Brain microvascular endothelial cell (primary cell): ENCODE data around the gene MXRA7.

ENCODE experiments used
- DNase-seq: peaks from one replicate; pipeline ENCODE4 v3.0.0-alpha.2; 2020
- H3K27ac ChIP-seq: fragments of 250-450 bp; sonication (Bioruptor Pico); 2 replicates; pipeline ENCODE4 v1.5.1; 2020; ENCODE audit warnings: mild to moderate bottlenecking, moderate library complexity
- H3K27me3 ChIP-seq: fragments of 250-450 bp; sonication (Bioruptor Pico); replicated peaks from 2 replicates; pipeline ENCODE4 v1.5.1; 2020; ENCODE audit warnings: mild to moderate bottlenecking
- H3K36me3 ChIP-seq: fragments of 250-450 bp; sonication (Bioruptor Pico); replicated peaks from 2 replicates; pipeline ENCODE4 v1.5.1; 2020; ENCODE audit warnings: mild to moderate bottlenecking
- H3K4me3 ChIP-seq: 2 replicates; pipeline ENCODE4 v1.5.1; 2011; ENCODE audit warnings: low read depth, mild to moderate bottlenecking, control low read depth, low read length, moderate library complexity
- CTCF ChIP-seq: IDR thresholded peaks from 2 replicates; pipeline ENCODE4 v1.5.1; 2011; ENCODE audit warnings: low read depth, mild to moderate bottlenecking, moderate library complexity, low read length, control low read depth, inconsistent platforms; ENCODE audit errors: missing control alignments
- in situ Hi-C: cut with HindIII; loops from 2 replicates; pipeline ENCODE4 v1.10.0; 2017; ENCODE audit warnings: low sequenced_read_pairs, low pct_ligation_motif_present

The MXRA7 gene

DNA sequence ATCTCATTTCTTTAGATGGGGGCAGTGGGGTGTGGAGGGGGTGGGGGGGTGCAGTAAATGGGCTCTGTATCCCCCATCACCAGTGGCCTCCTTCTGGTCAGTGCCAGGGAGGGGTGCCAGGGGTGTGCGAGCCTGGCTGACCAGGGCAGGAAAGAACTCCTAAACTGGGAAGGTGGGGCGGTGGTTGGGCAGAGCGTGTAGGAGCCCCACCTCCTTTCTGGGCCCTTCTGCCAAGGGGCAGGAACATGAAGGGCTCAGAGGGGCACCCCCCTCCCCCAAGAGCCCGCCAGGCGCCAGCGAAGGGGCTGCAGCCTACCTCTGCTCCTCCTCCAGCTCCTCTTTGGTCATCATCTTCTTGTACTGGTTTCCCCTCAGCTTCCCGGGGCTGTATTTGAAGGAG lies 26.0 kb downstream of the MXRA7 start:
- no peaks in the 10 kb centered on the region for H3K27me3 ChIP-seq
- no peak for DNase-seq
- in situ Hi-C loops, result no loop called here
- H3K36me3 ChIP-seq, result peaks cover 34% of the 10 kb centered on the region
- no peak for TF ChIP-seq CTCF
- H3K27ac ChIP-seq, result no peak overlapping the region
- no peak overlapping the region for H3K4me3 ChIP-seq

GRCh38 chr17:76683921-76684745 lies 26.6 kb downstream of the MXRA7 start:
- Histone ChIP-seq H3K36me3 (peaks cover 37% of the 10 kb centered on the region), H3K27ac (no peak overlapping the region)
- in situ Hi-C loops, result no loop called here

GRCh38 chr17:76683011-76683755 lies 27.6 kb downstream of the MXRA7 start:
- Histone ChIP-seq H3K36me3 (peaks cover 39% of the 10 kb centered on the region), H3K27me3 (no peaks in the 10 kb centered on the region), H3K27ac (no peak overlapping the region), H3K4me3 (no peak overlapping the region)
- in situ Hi-C loops, result no loop called here
- DNase-seq, result no peak
- TF ChIP-seq CTCF, result peak; percentile 39

More at GRCh38 chr17:76683921-76684745, 26.6 kb downstream of the MXRA7 start:
- no peak for TF ChIP-seq CTCF
- no peak for DNase-seq
- Histone ChIP-seq H3K4me3 (no peak overlapping the region), H3K27me3 (no peaks in the 10 kb centered on the region)

GRCh38 chr17:76682296-76682695 lies 28.5 kb downstream of the MXRA7 start:
- no peaks in the 10 kb centered on the region for H3K27me3 ChIP-seq
- no peak overlapping the region for H3K27ac ChIP-seq
- DNase-seq, result peak; percentile 75
- no peak overlapping the region for H3K4me3 ChIP-seq
- in situ Hi-C loops, result no loop called here
- no peak for TF ChIP-seq CTCF
- H3K36me3 ChIP-seq, result peaks cover 39% of the 10 kb centered on the region

- H3K27me3 ChIP-seq, result no peaks in the 10 kb centered on the region
- in situ Hi-C loops, result no loop called here
- H3K36me3 ChIP-seq, result peaks cover 42% of the 10 kb centered on the region
- no peak overlapping the region for H3K27ac ChIP-seq
- TF ChIP-seq CTCF, result peak; percentile 90
- DNase-seq, result peak; percentile 81
- H3K4me3 ChIP-seq, result no peak overlapping the region
Observed at GRCh38 chr17:76681222-76682137, 29.3 kb downstream of the MXRA7 start.
